ENCODE data around the gene ECM1. TPM values are rescaled to one million over a fixed set of nuclear protein-coding genes. Genes with fewer than 3 reads are reported as not detected.

The ECM1 gene
- total RNA-seq, 4 donors from 2014 or later = 4.2 to 11.3 (median 7.0) TPM

- Histone ChIP-seq H3K27ac (peak overlapping the region; percentile 99 to 100 (median 99)), H3K36me3 (no peaks in the 10 kb centered on the region), H3K4me1 (peaks cover 58 to 67% of the 10 kb centered on the region in 2 donors), H3K9me3 (no peaks in the 10 kb centered on the region), H3K27me3 (no peaks in the 10 kb centered on the region), H3K4me3 (replicated peaks in 1 of 3) (peak overlapping the region in 2 of 3 donors; percentile 15 to 36)
- 1% methylated on average over 21 to 27 of the region's 32 CpGs for WGBS, 2 donors
- TF ChIP-seq CTCF (IDR thresholded peaks at IDR 0.05) = peak in 2 of 6 experiments; percentile 18 to 47
- peak; percentile 76 to 100 for TF ChIP-seq POLR2A (IDR thresholded peaks at IDR 0.05)
- peak; percentile 97 to 98 for DNase-seq
- intact Hi-C loops (cut with DNase I) = no loop called here
These were observed 53.5 kb downstream of the ECM1 start for GRCh38 chr1:150561254-150561973.

GRCh38 chr1:150561974-150562445 lies 54.1 kb downstream of the ECM1 start:
- H3K4me3 ChIP-seq (replicated peaks in 1 of 3) = peak overlapping the region in 2 of 3 donors; percentile 1 to 36
- no peaks in the 10 kb centered on the region for H3K9me3 ChIP-seq
- peaks cover 64 to 73% of the 10 kb centered on the region in 2 donors for H3K4me1 ChIP-seq
- WGBS, 2 donors = 1 to 2% methylated on average over 15 to 18 of the region's 18 CpGs
- no peaks in the 10 kb centered on the region for H3K36me3 ChIP-seq
- no peak for TF ChIP-seq CTCF (IDR thresholded peaks at IDR 0.05)
- TF ChIP-seq POLR2A (IDR thresholded peaks at IDR 0.05) = peak; percentile 62 to 64
- H3K27me3 ChIP-seq = no peaks in the 10 kb centered on the region
- peak; percentile 95 to 96 for DNase-seq
- H3K27ac ChIP-seq = peak overlapping the region; percentile 99 to 100 (median 99)
- intact Hi-C loops (cut with DNase I) = no loop called here

- Histone ChIP-seq H3K27ac (peak overlapping the region; percentile 99 to 100 (median 99)), H3K4me1 (peaks cover 71 to 80% of the 10 kb centered on the region in 2 donors), H3K9me3 (no peaks in the 10 kb centered on the region), H3K4me3 (replicated peaks in 1 of 3) (peak overlapping the region in 1 of 3 donors; percentile 36), H3K36me3 (no peaks in the 10 kb centered on the region), H3K27me3 (no peaks in the 10 kb centered on the region)
- peak; percentile 48 to 50 for DNase-seq
- intact Hi-C loops (cut with DNase I) = no loop called here
- TF ChIP-seq POLR2A (IDR thresholded peaks at IDR 0.05) (no peak), CTCF (IDR thresholded peaks at IDR 0.05) (no peak)
- 9 to 14% methylated on average over 4 of the region's 4 CpGs for WGBS, 2 donors
These were observed 54.8 kb downstream of the ECM1 start for GRCh38 chr1:150562446-150563339.

Small RNAs within 50 kb of the gene (microRNA-seq; reads per million reads assigned to microRNA genes)
- gene MIR4257 (not detected), gene MIR6878 (not detected)

Small RNAs within 50 kb of the gene (small RNA-seq; reads per million reads assigned to genes)
- gene MIR4257 = not detected

Other genes starting within 250 kb of the ECM1 start
- gene APH1A, start 239.1 kb upstream of the ECM1 start, total RNA-seq = 100 to 1,000 TPM; 114 to 133 (median 116) TPM
- 10 to 100 TPM in 1 of 4 donors, 1 to 10 TPM in 3; 2.7 to 11.7 (median 4.3) TPM for gene C1orf54, start 235.3 kb upstream of the ECM1 start, total RNA-seq
- 1 to 10 TPM; 2.9 to 7.9 (median 5.4) TPM for gene CIART, start 225.6 kb upstream of the ECM1 start, total RNA-seq
- 10 to 100 TPM; 27.4 to 61.0 (median 48.6) TPM for gene MRPS21, start 214.2 kb upstream of the ECM1 start, total RNA-seq
- 10 to 100 TPM; 61.3 to 96.9 (median 68.1) TPM for gene PRPF3, start 186.6 kb upstream of the ECM1 start, total RNA-seq
- 10 to 100 TPM; 26.1 to 39.9 (median 31.6) TPM for gene RPRD2, start 144.0 kb upstream of the ECM1 start, total RNA-seq
- gene TARS2, start 20.7 kb upstream of the ECM1 start, total RNA-seq = 10 to 100 TPM; 13.8 to 18.2 (median 14.8) TPM
- not detected for gene FALEC, start 7.6 kb downstream of the ECM1 start, total RNA-seq
- 10 to 100 TPM in 1 of 4 donors, 1 to 10 TPM in 3; 2.1 to 15.7 (median 6.9) TPM for gene ADAMTSL4, start 41.3 kb downstream of the ECM1 start, total RNA-seq
- gene MCL1, start 71.5 kb downstream of the ECM1 start, total RNA-seq = 100 to 1,000 TPM; 164 to 313 (median 203) TPM
- 100 to 1,000 TPM; 183 to 292 (median 218) TPM for gene ENSA, start 121.5 kb downstream of the ECM1 start, total RNA-seq
- gene GOLPH3L, start 189.0 kb downstream of the ECM1 start, total RNA-seq = 10 to 100 TPM; 36.3 to 44.1 (median 39.2) TPM
- gene HORMAD1, start 212.8 kb downstream of the ECM1 start, total RNA-seq = under 1 TPM in 2 of 4 donors, not detected in 2; 0.67 to 0.93 TPM